CD4-positive, alpha-beta memory T cell (primary cell): ENCODE measurements around the gene SIL1. TPM values are rescaled to one million over a fixed set of nuclear protein-coding genes. Genes with fewer than 3 reads are reported as not detected.
A peak's percentile ranks its signal among the peaks of the same experiment; 100 is the strongest.

Source experiments
- CTCF ChIA-PET: fragments of 350-600 bp; sonication (Branson Sonifier 250); formaldehyde crosslinking; loops from one replicate; lab custom pipeline; 2021; ENCODE audit warnings: inconsistent platforms; ENCODE audit not compliant: partially characterized antibody; lab: Charles Lee
- POLR2A ChIA-PET: fragments of 350-600 bp; sonication (Branson Sonifier 250); formaldehyde crosslinking; loops from one replicate; lab custom pipeline; 2021; ENCODE audit not compliant: partially characterized antibody; lab: Charles Lee
- DNase-seq, 5 donors: peaks; one replicate each; pipeline versions ENCODE4 v3.0.0 to v3.0.0-alpha.2; 2020 to 2022; ENCODE audit warnings: mixed read lengths in 1 of 5
- H3K27ac ChIP-seq: one replicate; pipeline ENCODE4 v1.7.0; 2013; ENCODE audit warnings: low read depth, low read length
- H3K27me3 ChIP-seq: 2 replicates; pipeline ENCODE4 v1.7.0; 2013; ENCODE audit warnings: mild to moderate bottlenecking, low read length, moderate library complexity; ENCODE audit not compliant: insufficient read depth
- H3K36me3 ChIP-seq: 2 replicates; pipeline ENCODE4 v1.7.0; 2013; ENCODE audit warnings: mild to moderate bottlenecking, low read length, moderate library complexity; ENCODE audit not compliant: insufficient read depth
- H3K4me1 ChIP-seq: 2 replicates; pipeline ENCODE4 v1.7.0; 2013; ENCODE audit warnings: mild to moderate bottlenecking, low read length, moderate library complexity; ENCODE audit not compliant: insufficient read depth
- H3K4me3 ChIP-seq, 2 donors: one replicate each; pipeline ENCODE4 v1.7.0; 2013; ENCODE audit warnings: low read length in 2 of 2, mild to moderate bottlenecking in 1 of 2
- H3K9me3 ChIP-seq, 2 donors: one replicate each; pipeline ENCODE4 v1.7.0; 2013; ENCODE audit warnings: low read length in 2 of 2, control low read depth in 1 of 2; ENCODE audit not compliant: control insufficient read depth in 1 of 2
- H3K27ac Mint-ChIP-seq, 7 donors: one replicate each; pipeline ENCODE4 v1.8.0; 2020 to 2021; ENCODE audit warnings: mixed read lengths in 7 of 7, mild to moderate bottlenecking in 6 of 7, inconsistent platforms in 3 of 7, moderate library complexity in 3 of 7
- H3K27me3 Mint-ChIP-seq, 2 donors: one replicate each; pipeline ENCODE4 v1.8.0; 2020 to 2021; ENCODE audit warnings: mixed read lengths in 2 of 2
- H3K36me3 Mint-ChIP-seq, 2 donors: one replicate each; pipeline ENCODE4 v1.8.0; 2020 to 2021; ENCODE audit warnings: mixed read lengths in 2 of 2, inconsistent platforms in 1 of 2, mild to moderate bottlenecking in 1 of 2
- H3K4me1 Mint-ChIP-seq, 4 donors: one replicate each; pipeline ENCODE4 v1.8.0; 2020 to 2021; ENCODE audit warnings: mixed read lengths in 4 of 4, mild to moderate bottlenecking in 1 of 4
- H3K4me3 Mint-ChIP-seq, 8 donors: one replicate each; pipeline ENCODE4 v1.8.0; 2020 to 2021; ENCODE audit warnings: mixed read lengths in 8 of 8, mild to moderate bottlenecking in 7 of 8, moderate library complexity in 6 of 8, inconsistent platforms in 3 of 8
- H3K9me3 Mint-ChIP-seq, 8 donors: one replicate each; pipeline ENCODE4 v1.8.0; 2020 to 2021; ENCODE audit warnings: mixed read lengths in 8 of 8, mild to moderate bottlenecking in 5 of 8, inconsistent platforms in 3 of 8, moderate library complexity in 1 of 8
- intact Hi-C: fragments of 100-400 bp; cut with micrococcal nuclease; formaldehyde crosslinking; loops from one replicate; pipeline ENCODE4 v1.15.1; 2023
- polyA plus RNA-seq, 2 donors: library from polyadenylated mRNA; unstranded; fragments of 300-500 nt; fragmentation: Illumina TruSeq; gene quantifications; one replicate each; pipeline ENCODE4 v1.2.3, GENCODE V29; 2021
- total RNA-seq, 2 experiments: library from RNA; stranded (reverse); gene quantifications; one replicate each; pipeline ENCODE4 v1.2.3, GENCODE V29; 2021

The SIL1 gene
- total and polyA plus RNA-seq, 4 experiments from 2014 or later: 12.2 to 16.7 (median 14.4) TPM

- Mint-ChIP-seq H3K27me3 (no peaks in the 10 kb centered on the region), H3K9me3 (no peaks in the 10 kb centered on the region), H3K36me3 (no peaks in the 10 kb centered on the region), H3K27ac (no peak overlapping the region), H3K4me3 (no peak overlapping the region), H3K4me1 (no peaks in the 10 kb centered on the region)
- CTCF ChIA-PET: interaction anchor here (1.1 kb wide), 1 partner anchor 8 kb away, joined by 3 read pairs; no protein-coding TSS in a partner anchor
- H3K4me3 ChIP-seq: no peak overlapping the region
- POLR2A ChIA-PET: interaction anchor here (0.5 kb wide), 1 partner anchor 11 kb away, joined by 4 read pairs; no protein-coding TSS in a partner anchor
- H3K9me3 ChIP-seq: no peaks in the 10 kb centered on the region
- DNase-seq: no peak
- no peak overlapping the region for H3K27ac ChIP-seq
- intact Hi-C loops: no loop called here
- H3K36me3 ChIP-seq: no peaks in the 10 kb centered on the region
- H3K27me3 ChIP-seq: no peaks in the 10 kb centered on the region
- no peaks in the 10 kb centered on the region for H3K4me1 ChIP-seq
Measured at GRCh38 chr5:138966236-138966985, 231.8 kb downstream of the SIL1 start.

DNA sequence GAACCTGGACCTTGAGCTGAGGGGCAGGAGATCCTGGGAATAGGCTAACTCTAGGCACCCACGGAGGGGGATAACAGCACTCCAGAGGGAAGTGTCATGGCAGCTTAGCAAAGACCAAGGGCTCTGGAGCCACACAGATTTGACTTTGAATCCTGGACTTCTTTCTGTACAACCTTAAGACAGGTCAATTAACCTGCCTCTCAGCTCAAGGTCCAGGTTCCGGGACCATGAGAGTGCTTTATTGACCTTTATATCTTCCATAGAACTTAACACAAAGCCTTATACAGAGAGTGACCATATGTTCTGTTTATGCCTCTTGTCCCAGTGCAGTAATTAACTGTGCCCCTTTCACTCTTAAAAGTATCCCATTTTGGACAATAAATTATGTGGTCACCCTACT is 232.5 kb downstream of the SIL1 start:
- Histone ChIP-seq H3K36me3 (no peaks in the 10 kb centered on the region), H3K9me3 (no peaks in the 10 kb centered on the region), H3K4me3 (no peak overlapping the region), H3K4me1 (no peaks in the 10 kb centered on the region), H3K27me3 (no peaks in the 10 kb centered on the region), H3K27ac (no peak overlapping the region)
- intact Hi-C loops: no loop called here
- Mint-ChIP-seq H3K36me3 (no peaks in the 10 kb centered on the region), H3K4me3 (no peak overlapping the region), H3K27me3 (no peaks in the 10 kb centered on the region), H3K27ac (no peak overlapping the region), H3K9me3 (no peaks in the 10 kb centered on the region), H3K4me1 (no peaks in the 10 kb centered on the region)
- ChIA-PET POLR2A (interaction anchor here (0.5 kb wide), 1 partner anchor 11 kb away, joined by 4 read pairs; no protein-coding TSS in a partner anchor), CTCF (no interaction called here)
- no peak for DNase-seq

DNA sequence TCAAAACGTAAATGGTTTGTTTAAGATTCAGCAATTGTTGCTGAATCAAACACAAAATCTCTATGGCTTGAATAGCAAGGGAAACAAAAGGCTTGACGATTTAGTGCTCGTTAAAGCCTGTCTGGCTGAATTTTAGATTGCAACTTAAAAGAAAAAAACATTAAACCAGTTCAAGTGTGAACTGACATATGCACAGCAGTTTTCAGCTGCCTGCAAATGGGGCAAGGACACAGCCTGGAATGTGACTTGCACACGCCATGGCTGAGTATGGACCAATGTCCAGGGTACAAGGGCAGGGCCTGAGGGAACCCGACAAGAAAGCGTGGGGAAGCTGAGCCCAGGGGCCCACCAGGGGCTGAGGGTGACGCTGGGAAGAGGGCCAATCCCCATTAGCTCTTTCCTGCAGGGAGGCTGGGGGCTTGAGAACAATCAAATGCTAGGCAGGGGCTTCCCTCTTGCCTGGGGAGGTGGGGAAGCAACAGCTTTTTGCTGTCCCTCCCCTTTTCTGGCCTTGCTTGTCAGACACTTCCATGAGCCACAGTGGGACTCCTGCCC is 233.4 kb downstream of the SIL1 start:
- Mint-ChIP-seq H3K27me3 (no peaks in the 10 kb centered on the region), H3K27ac (no peak overlapping the region), H3K4me1 (no peaks in the 10 kb centered on the region), H3K4me3 (no peak overlapping the region), H3K36me3 (no peaks in the 10 kb centered on the region), H3K9me3 (no peaks in the 10 kb centered on the region)
- Histone ChIP-seq H3K4me1 (no peaks in the 10 kb centered on the region), H3K4me3 (no peak overlapping the region), H3K36me3 (no peaks in the 10 kb centered on the region), H3K27me3 (no peaks in the 10 kb centered on the region), H3K27ac (no peak overlapping the region), H3K9me3 (no peaks in the 10 kb centered on the region)
- POLR2A ChIA-PET: no interaction called here
- no peak for DNase-seq
- intact Hi-C loops: no loop called here
- CTCF ChIA-PET: no interaction called here

- CTCF ChIA-PET: no interaction called here
- POLR2A ChIA-PET: no interaction called here
Measured at GRCh38 chr5:138963763-138964371, 234.3 kb downstream of the SIL1 start.

GRCh38 chr5:138962614-138963370 is 235.4 kb downstream of the SIL1 start:
- H3K4me3 Mint-ChIP-seq: no peak overlapping the region
- Histone ChIP-seq H3K4me3 (no peak overlapping the region), H3K27ac (no peak overlapping the region), H3K36me3 (no peaks in the 10 kb centered on the region), H3K9me3 (no peaks in the 10 kb centered on the region), H3K27me3 (no peaks in the 10 kb centered on the region), H3K4me1 (no peaks in the 10 kb centered on the region)
- no peaks in the 10 kb centered on the region for H3K36me3 Mint-ChIP-seq
- H3K9me3 Mint-ChIP-seq: no peaks in the 10 kb centered on the region
- intact Hi-C loops: no loop called here
- CTCF ChIA-PET: interaction anchor here (1.4 kb wide), 1 partner anchor 9 kb away, joined by 3 read pairs; no protein-coding TSS in a partner anchor
- POLR2A ChIA-PET: no interaction called here
- no peak overlapping the region for H3K27ac Mint-ChIP-seq
- H3K27me3 Mint-ChIP-seq: no peaks in the 10 kb centered on the region
- peaks cover 0 to 1% (median 0%) of the 10 kb centered on the region in 4 donors for H3K4me1 Mint-ChIP-seq
- DNase-seq: no peak

More at GRCh38 chr5:138963763-138964371, 234.3 kb downstream of the SIL1 start:
- Mint-ChIP-seq H3K4me3 (no peak overlapping the region), H3K36me3 (no peaks in the 10 kb centered on the region), H3K27me3 (no peaks in the 10 kb centered on the region), H3K4me1 (no peaks in the 10 kb centered on the region), H3K27ac (no peak overlapping the region), H3K9me3 (no peaks in the 10 kb centered on the region)
- Histone ChIP-seq H3K36me3 (no peaks in the 10 kb centered on the region), H3K9me3 (no peaks in the 10 kb centered on the region), H3K27me3 (no peaks in the 10 kb centered on the region), H3K4me3 (no peak overlapping the region), H3K4me1 (no peaks in the 10 kb centered on the region), H3K27ac (no peak overlapping the region)
- no peak for DNase-seq
- intact Hi-C loops: no loop called here

DNA sequence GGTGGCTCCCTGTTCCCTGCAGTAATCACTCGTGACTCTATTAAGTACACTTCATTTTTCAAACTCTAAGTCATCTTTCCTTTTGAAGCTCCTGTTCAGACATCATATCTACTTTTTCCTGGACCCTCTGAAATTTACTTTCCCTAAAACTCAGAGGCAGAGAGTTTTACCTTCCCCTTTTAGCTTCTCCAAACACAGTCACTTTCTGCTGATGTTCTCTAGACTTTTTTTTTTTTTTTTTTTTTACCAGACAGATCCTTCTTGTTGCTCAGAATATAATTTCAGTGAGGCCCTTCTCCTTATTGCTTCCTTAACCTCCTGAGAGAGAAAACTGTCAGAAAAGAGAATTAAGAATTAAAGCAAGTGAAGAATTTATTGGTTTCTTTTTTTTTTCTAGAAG is 236.4 kb downstream of the SIL1 start:
- H3K36me3 ChIP-seq: no peaks in the 10 kb centered on the region
- POLR2A ChIA-PET: no interaction called here
- H3K4me1 Mint-ChIP-seq: peaks cover 0 to 2% (median under 1%) of the 10 kb centered on the region in 4 donors
- no peaks in the 10 kb centered on the region for H3K4me1 ChIP-seq
- no peak overlapping the region for H3K4me3 Mint-ChIP-seq
- intact Hi-C loops: no loop called here
- peak overlapping the region in 2 of 7 donors; percentile 38 to 60 for H3K27ac Mint-ChIP-seq
- H3K36me3 Mint-ChIP-seq: no peaks in the 10 kb centered on the region
- no peak overlapping the region for H3K27ac ChIP-seq
- H3K27me3 Mint-ChIP-seq: no peaks in the 10 kb centered on the region
- H3K27me3 ChIP-seq: no peaks in the 10 kb centered on the region
- no peak overlapping the region for H3K4me3 ChIP-seq
- no peaks in the 10 kb centered on the region for H3K9me3 ChIP-seq
- no peaks in the 10 kb centered on the region for H3K9me3 Mint-ChIP-seq
- no peak for DNase-seq
- CTCF ChIA-PET: interaction anchor here (1.4 kb wide), 1 partner anchor 8 kb away, joined by 3 read pairs; no protein-coding TSS in a partner anchor

DNA sequence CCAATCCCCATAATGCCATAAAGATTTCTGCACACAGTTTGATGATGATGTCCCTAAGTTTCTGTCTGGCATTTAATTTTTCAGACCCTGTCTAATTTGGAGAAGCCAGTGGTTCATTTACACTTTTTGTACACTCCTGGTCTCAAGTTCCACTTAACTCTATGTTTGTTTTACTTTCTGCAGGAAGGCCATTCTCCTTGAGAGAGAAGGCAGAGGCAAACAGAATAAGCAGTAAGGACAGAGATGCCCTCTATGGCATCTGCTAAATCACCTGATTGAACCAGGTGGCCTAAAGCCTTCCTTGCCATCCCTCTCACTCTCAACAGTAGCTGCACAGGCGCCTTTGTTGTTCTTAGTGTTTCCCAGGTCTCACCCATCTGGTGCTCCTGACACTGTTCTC is 236.9 kb downstream of the SIL1 start:
- Histone ChIP-seq H3K4me1 (no peaks in the 10 kb centered on the region), H3K27ac (no peak overlapping the region), H3K36me3 (no peaks in the 10 kb centered on the region), H3K9me3 (no peaks in the 10 kb centered on the region), H3K27me3 (no peaks in the 10 kb centered on the region), H3K4me3 (no peak overlapping the region)
- peaks cover 0 to 2% (median under 1%) of the 10 kb centered on the region in 4 donors for H3K4me1 Mint-ChIP-seq
- peak overlapping the region in 1 of 8 donors; percentile 1 for H3K4me3 Mint-ChIP-seq
- H3K27me3 Mint-ChIP-seq: no peaks in the 10 kb centered on the region
- peak overlapping the region in 1 of 7 donors; percentile 60 for H3K27ac Mint-ChIP-seq
- intact Hi-C loops: no loop called here
- POLR2A ChIA-PET: no interaction called here
- no peaks in the 10 kb centered on the region for H3K9me3 Mint-ChIP-seq
- H3K36me3 Mint-ChIP-seq: no peaks in the 10 kb centered on the region
- no peak for DNase-seq
- CTCF ChIA-PET: no interaction called here
